Neural cell (in vitro differentiated cells): ENCODE results near the gene OR8G1. TPM values are rescaled to one million over a fixed set of nuclear protein-coding genes. Genes with fewer than 3 reads are reported as not detected.

Experiments
- H2AFZ ChIP-seq: fragments of 200-600, 300-800 bp; sonication (generic), shearing (Covaris generic); 2 replicates; pipeline ENCODE4 v1.6.0; 2014; ENCODE audit warnings: low read depth, mild to moderate bottlenecking, antibody characterized with exemption, low read length, moderate library complexity
- H3F3A ChIP-seq: fragments of 200-600 bp; shearing (Covaris generic); 2 replicates; pipeline ENCODE4 v1.6.1; 2016; ENCODE audit warnings: mild to moderate bottlenecking, moderate library complexity, mixed read lengths, antibody characterized with exemption, low read length; ENCODE audit not compliant: insufficient read depth, poor library complexity, severe bottlenecking
- H3K27ac ChIP-seq: fragments of 200-600, 300-800 bp; sonication (generic), shearing (Covaris generic); 2 replicates; pipeline ENCODE4 v1.5.1; 2014; ENCODE audit warnings: mild to moderate bottlenecking, low read length, moderate library complexity
- H3K27me3 ChIP-seq: fragments of 300-800, 200-600 bp; sonication (generic), shearing (Covaris generic); 2 replicates; pipeline ENCODE4 v1.6.0; 2014; ENCODE audit warnings: mild to moderate bottlenecking, low read depth, low read length, moderate library complexity; ENCODE audit not compliant: insufficient read depth
- H3K36me3 ChIP-seq: fragments of 300-800, 200-600 bp; sonication (generic), shearing (Covaris generic); 2 replicates; pipeline ENCODE4 v1.5.1; 2014; ENCODE audit warnings: mild to moderate bottlenecking, antibody characterized with exemption, low read length, moderate library complexity; ENCODE audit not compliant: insufficient read depth
- H3K4me2 ChIP-seq: fragments of 300-800, 200-600 bp; sonication (generic), shearing (Covaris generic); 2 replicates; pipeline ENCODE4 v1.6.0; 2014; ENCODE audit warnings: mild to moderate bottlenecking, low read length
- H3K4me3 ChIP-seq: fragments of 300-800, 200-600 bp; sonication (generic), shearing (Covaris generic); 2 replicates; pipeline ENCODE4 v1.5.1; 2014; ENCODE audit warnings: mild to moderate bottlenecking, low read length, moderate library complexity
- H3K79me2 ChIP-seq: fragments of 200-600 bp; shearing (Covaris generic); replicated peaks from 2 replicates; pipeline ENCODE4 v1.6.0; 2014; ENCODE audit warnings: mild to moderate bottlenecking, low read length, moderate library complexity; ENCODE audit not compliant: insufficient read depth
- H3K9ac ChIP-seq: fragments of 300-800, 200-600 bp; sonication (generic), shearing (Covaris generic); 2 replicates; pipeline ENCODE4 v1.6.1; 2016; ENCODE audit warnings: mild to moderate bottlenecking, low read length, mixed read lengths
- H3K9me2 ChIP-seq: fragments of 200-600 bp; shearing (Covaris generic); 2 replicates; pipeline ENCODE4 v1.6.1; 2016; ENCODE audit warnings: mild to moderate bottlenecking, low read length, mixed read lengths; ENCODE audit not compliant: insufficient read depth
- H3K9me3 ChIP-seq: fragments of 200-600, 300-800 bp; sonication (generic), shearing (Covaris generic); 2 replicates; pipeline ENCODE4 v1.6.1; 2016; ENCODE audit warnings: mild to moderate bottlenecking, mixed run types, low read length, moderate library complexity, mixed read lengths
- H4K20me1 ChIP-seq: fragments of 200-600 bp; shearing (Covaris generic); 2 replicates; pipeline ENCODE4 v1.6.1; 2016; ENCODE audit warnings: mild to moderate bottlenecking, mixed run types; ENCODE audit not compliant: insufficient read depth
- EP300 ChIP-seq: fragments of 450-650 bp; conservative IDR thresholded peaks from 2 replicates; pipeline ENCODE4 v1.6.1; 2014; ENCODE audit warnings: antibody characterized with exemption, mild to moderate bottlenecking, moderate library complexity; ENCODE audit not compliant: poor library complexity, severe bottlenecking
- EZH2 ChIP-seq: fragments of 200-600, 300-800 bp; shearing (Covaris generic), sonication (generic); IDR thresholded peaks from 2 replicates; pipeline ENCODE4 v1.6.1; 2014; ENCODE audit warnings: antibody characterized with exemption, low read length, borderline replicate concordance, mild to moderate bottlenecking; ENCODE audit not compliant: insufficient read depth, poor library complexity, severe bottlenecking
- MXI1 ChIP-seq: fragments of 450-650 bp; conservative IDR thresholded peaks from 2 replicates; pipeline ENCODE4 v1.6.1; 2014; ENCODE audit warnings: antibody characterized with exemption, mild to moderate bottlenecking; ENCODE audit not compliant: poor library complexity, severe bottlenecking
- POLR2AphosphoS5 ChIP-seq: IDR thresholded peaks from 2 replicates; pipeline ENCODE4 v1.6.1; 2012
- RAD21 ChIP-seq: fragments of 450-650 bp; conservative IDR thresholded peaks from 2 replicates; pipeline ENCODE4 v1.6.1; 2014; ENCODE audit warnings: antibody characterized with exemption, mild to moderate bottlenecking, moderate library complexity
- REST ChIP-seq: IDR thresholded peaks from 2 replicates; pipeline ENCODE4 v1.6.1; 2012; ENCODE audit warnings: borderline replicate concordance
- SMC3 ChIP-seq: fragments of 450-650 bp; conservative IDR thresholded peaks from 2 replicates; pipeline ENCODE4 v1.6.1; 2014; ENCODE audit warnings: antibody characterized with exemption, mild to moderate bottlenecking, moderate library complexity; ENCODE audit not compliant: poor library complexity
- TAF1 ChIP-seq: IDR thresholded peaks from 2 replicates; pipeline ENCODE4 v1.6.1; 2012; ENCODE audit warnings: low read depth
- polyA plus RNA-seq: library from polyadenylated mRNA; depleted of rRNA; stranded (reverse); fragments of >200 nt; gene quantifications from 2 replicates; pipeline ENCODE4 v1.2.3, GENCODE V29; 2014
- TF ChIP-seq, protein P1 (sequence below): fragments of 450-650 bp; IDR thresholded peaks from 2 replicates; pipeline ENCODE4 v1.5.1; 2014; ENCODE audit warnings: antibody characterized with exemption, mild to moderate bottlenecking, moderate library complexity; ENCODE audit not compliant: poor library complexity, severe bottlenecking

The OR8G1 gene
- polyA plus RNA-seq, 1 donor from 2014 or later, result not detected

DNA sequence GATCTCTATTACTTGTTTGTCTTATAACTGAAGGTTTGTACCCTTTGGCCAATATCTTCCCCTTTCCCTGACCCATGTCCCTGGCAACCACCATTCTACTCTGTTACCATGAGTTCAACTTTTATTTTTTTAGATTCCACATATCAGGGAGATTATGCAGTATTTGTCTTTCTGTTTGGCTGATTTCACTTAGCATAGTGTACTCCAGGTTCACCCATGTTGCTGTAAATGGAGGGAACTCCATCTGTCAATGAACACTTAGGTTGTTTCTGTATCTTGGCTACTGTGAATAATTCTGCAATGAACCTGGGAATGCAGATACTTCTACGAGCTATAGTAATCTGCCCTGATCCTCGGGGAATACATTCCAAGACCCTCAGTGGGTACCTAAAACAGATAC lies 42.9 kb upstream of the OR8G1 start:
- H3K27me3 ChIP-seq, result no peaks in the 10 kb centered on the region

GRCh38 chr11:124198897-124199296 lies 42.0 kb upstream of the OR8G1 start:
- no peak overlapping the region for H2AFZ ChIP-seq
- H3F3A ChIP-seq, result no peaks in the 10 kb centered on the region
- no peak overlapping the region for H3K4me2 ChIP-seq
- H3K4me3 ChIP-seq, result no peak overlapping the region
- H3K9me2 ChIP-seq, result no peaks in the 10 kb centered on the region
- H4K20me1 ChIP-seq, result no peaks in the 10 kb centered on the region
- H3K9me3 ChIP-seq, result no peaks in the 10 kb centered on the region
- no peaks in the 10 kb centered on the region for H3K79me2 ChIP-seq
- H3K27ac ChIP-seq, result no peak overlapping the region
- no peaks in the 10 kb centered on the region for H3K27me3 ChIP-seq
- no peaks in the 10 kb centered on the region for H3K36me3 ChIP-seq
- no peak overlapping the region for H3K9ac ChIP-seq
- no peak for TF ChIP-seq EZH2
- no peak for TF ChIP-seq RAD21
- no peak for TF ChIP-seq POLR2AphosphoS5
- no peak for TF ChIP-seq EP300
- TF ChIP-seq MXI1, result no peak
- no peak for TF ChIP-seq SMC3
- TF ChIP-seq REST, result no peak
- TF ChIP-seq TAF1, result no peak

More for the DNA sequence above, 42.9 kb upstream of the OR8G1 start:
- no peaks in the 10 kb centered on the region for H3K36me3 ChIP-seq
- H3F3A ChIP-seq, result no peaks in the 10 kb centered on the region
- no peaks in the 10 kb centered on the region for H3K9me2 ChIP-seq
- no peaks in the 10 kb centered on the region for H3K9me3 ChIP-seq
- no peak overlapping the region for H3K9ac ChIP-seq
- no peak overlapping the region for H3K4me3 ChIP-seq
- no peak overlapping the region for H3K27ac ChIP-seq
- TF ChIP-seq TAF1 (no peak), REST (no peak), MXI1 (no peak), EZH2 (no peak), SMC3 (no peak), EP300 (no peak), POLR2AphosphoS5 (no peak), RAD21 (no peak)
- TF ChIP-seq, protein P1, sequence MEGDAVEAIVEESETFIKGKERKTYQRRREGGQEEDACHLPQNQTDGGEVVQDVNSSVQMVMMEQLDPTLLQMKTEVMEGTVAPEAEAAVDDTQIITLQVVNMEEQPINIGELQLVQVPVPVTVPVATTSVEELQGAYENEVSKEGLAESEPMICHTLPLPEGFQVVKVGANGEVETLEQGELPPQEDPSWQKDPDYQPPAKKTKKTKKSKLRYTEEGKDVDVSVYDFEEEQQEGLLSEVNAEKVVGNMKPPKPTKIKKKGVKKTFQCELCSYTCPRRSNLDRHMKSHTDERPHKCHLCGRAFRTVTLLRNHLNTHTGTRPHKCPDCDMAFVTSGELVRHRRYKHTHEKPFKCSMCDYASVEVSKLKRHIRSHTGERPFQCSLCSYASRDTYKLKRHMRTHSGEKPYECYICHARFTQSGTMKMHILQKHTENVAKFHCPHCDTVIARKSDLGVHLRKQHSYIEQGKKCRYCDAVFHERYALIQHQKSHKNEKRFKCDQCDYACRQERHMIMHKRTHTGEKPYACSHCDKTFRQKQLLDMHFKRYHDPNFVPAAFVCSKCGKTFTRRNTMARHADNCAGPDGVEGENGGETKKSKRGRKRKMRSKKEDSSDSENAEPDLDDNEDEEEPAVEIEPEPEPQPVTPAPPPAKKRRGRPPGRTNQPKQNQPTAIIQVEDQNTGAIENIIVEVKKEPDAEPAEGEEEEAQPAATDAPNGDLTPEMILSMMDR, result no peak
- no peaks in the 10 kb centered on the region for H3K79me2 ChIP-seq
- H2AFZ ChIP-seq, result no peak overlapping the region
- H4K20me1 ChIP-seq, result no peaks in the 10 kb centered on the region
- no peak overlapping the region for H3K4me2 ChIP-seq
